GM12892 (cell line): Measurements from ENCODE around the gene PLCG2.

Experiments
- POLR2A ChIP-seq: IDR thresholded peaks from 2 replicates; pipeline ENCODE4 v1.6.1; 2011; ENCODE audit warnings: low read depth, low read length, control low read depth
- POLR2AphosphoS5 ChIP-seq: IDR thresholded peaks from 2 replicates; pipeline ENCODE4 v1.6.1; 2011; ENCODE audit warnings: low read depth, low read length, control low read depth
- TAF1 ChIP-seq: IDR thresholded peaks from 2 replicates; pipeline ENCODE4 v1.6.1; 2011; ENCODE audit warnings: low read depth, mild to moderate bottlenecking, control low read depth, low read length, borderline replicate concordance

GRCh38 chr16:82007189-82007588, 228.1 kb downstream of the PLCG2 start:
- no peak for TF ChIP-seq POLR2AphosphoS5
- no peak for TF ChIP-seq TAF1
- no peak for TF ChIP-seq POLR2A
